ENCODE measurements around the gene ETV7. TPM values are rescaled to one million over a fixed set of nuclear protein-coding genes. Genes with fewer than 3 reads are reported as not detected.

Gene ETV7
- total and polyA plus RNA-seq, 2 donors (not counting 1 experiment from before 2014, with no cell fraction given): 0.40 to 1.5 TPM

DNA sequence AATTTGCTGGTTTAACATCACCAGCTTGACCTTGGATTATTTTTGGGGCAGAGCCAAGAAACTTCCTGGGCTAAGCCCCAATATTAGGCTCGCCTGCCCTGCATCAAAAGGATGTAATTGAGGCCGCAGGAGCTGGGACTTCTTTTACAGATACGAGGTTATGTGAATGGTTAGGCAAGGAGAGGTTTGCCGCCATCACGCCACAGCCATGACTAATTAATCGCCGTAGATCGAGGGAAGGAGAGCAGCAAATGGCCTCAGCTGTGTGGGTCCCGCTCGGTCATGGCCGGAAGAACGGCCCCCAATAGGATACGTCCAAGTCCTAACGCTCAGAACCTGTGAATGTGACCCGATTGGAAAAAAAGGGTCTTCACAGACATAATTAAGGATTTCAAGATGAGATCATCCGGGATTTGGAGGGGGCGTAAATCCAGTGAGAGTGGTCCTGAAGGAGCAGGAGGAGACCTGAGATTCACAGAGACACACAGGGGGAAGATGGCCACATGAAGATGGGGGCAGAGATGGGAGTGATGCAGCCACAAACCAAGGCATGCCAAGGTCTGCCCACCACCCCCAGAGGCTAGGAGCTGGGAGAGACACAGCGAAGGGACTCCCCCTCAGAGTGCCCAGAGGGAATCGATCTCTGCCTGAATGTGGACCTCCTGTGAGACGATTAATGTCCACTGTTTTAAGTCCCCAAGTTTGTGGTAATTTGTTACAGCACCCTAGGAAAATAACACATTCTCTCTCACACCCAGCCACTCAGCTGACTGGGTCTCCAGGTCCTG, 40.8 kb downstream of the ETV7 start:
- no peaks in the 10 kb centered on the region for H4K20me1 ChIP-seq (ENCODE audit: control insufficient read depth, extremely low read depth, insufficient read depth, low read length)
- DNase-seq (ENCODE audit: low read depth in 2 of 2): no peak
- H3K9me3 ChIP-seq (ENCODE audit: control insufficient read depth, insufficient read depth, low read depth, low read length): no peaks in the 10 kb centered on the region
- H3K9ac ChIP-seq (ENCODE audit: insufficient read depth, low read length): no peak overlapping the region
- H3K36me3 ChIP-seq (ENCODE audit: control insufficient read depth, insufficient read depth, low read length): no peaks in the 10 kb centered on the region
- no peaks in the 10 kb centered on the region for H3K4me1 ChIP-seq (ENCODE audit: control insufficient read depth, extremely low read depth, insufficient read depth, low read length)
- no peak overlapping the region for H3K4me3 ChIP-seq (replicated peaks in 1 of 4; ENCODE audit: control extremely low read depth in 1 of 4, insufficient read depth in 1 of 4, low read depth in 3 of 4, low read length in 4 of 4)
- H2AFZ ChIP-seq (ENCODE audit: low read length): no peak overlapping the region
- no peak overlapping the region for H3K27ac ChIP-seq (ENCODE audit: insufficient read depth, low read length)
- H3K27me3 ChIP-seq (ENCODE audit: control insufficient read depth, insufficient read depth, low read length): peaks cover 5% of the 10 kb centered on the region
- H3K79me2 ChIP-seq (ENCODE audit: control insufficient read depth, insufficient read depth, low read length): no peaks in the 10 kb centered on the region
- H3K4me2 ChIP-seq (ENCODE audit: extremely low read depth, insufficient read depth, low read length): no peak overlapping the region
- TF ChIP-seq CTCF (conservative IDR thresholded peaks at IDR 0.05 in 1 of 2, IDR thresholded peaks at IDR 0.05 in 1 of 2; ENCODE audit: low read depth in 1 of 2, low read length in 2 of 2) (no peak), EZH2 (IDR thresholded peaks at IDR 0.05; ENCODE audit: low read length, missing control alignments) (no peak)

DNA sequence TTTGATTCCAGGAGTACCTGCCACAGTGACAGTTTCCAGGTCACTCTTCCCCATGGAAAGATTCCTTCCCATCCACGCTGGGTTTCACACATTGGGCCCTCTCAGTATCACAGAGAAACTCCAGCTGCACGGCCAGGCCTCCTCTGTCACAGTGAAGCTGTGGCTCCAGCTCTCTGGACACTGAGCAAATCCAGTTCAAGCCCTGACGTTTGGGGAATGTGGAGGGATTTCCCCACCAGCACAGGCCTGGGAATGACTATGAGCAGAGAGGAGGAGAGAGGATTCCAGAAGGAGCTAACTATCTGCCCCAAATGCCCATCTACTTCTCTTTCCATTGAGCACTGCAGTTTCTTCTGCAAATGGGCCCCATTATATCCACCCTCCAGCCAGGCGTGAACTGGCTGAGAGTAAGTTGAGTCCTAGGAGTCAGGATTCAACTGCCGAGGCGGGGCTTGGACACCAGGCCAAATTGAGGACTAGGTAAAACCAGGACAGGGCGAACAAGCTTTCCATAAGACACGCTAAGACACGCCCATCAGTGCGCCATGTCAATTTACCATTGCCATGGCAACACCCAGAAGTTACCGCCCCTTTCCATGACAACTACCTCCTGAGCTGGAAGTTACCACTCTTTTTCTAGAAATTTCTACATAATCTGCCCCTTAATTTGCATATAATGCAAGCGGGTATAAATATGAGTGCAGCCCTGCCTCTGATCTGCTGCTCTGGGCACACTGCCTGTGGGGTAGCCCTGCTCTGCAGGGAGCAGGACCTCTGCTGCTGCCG, 41.6 kb downstream of the ETV7 start:
- Histone ChIP-seq H3K4me3 (replicated peaks in 1 of 4; ENCODE audit: control extremely low read depth in 1 of 4, insufficient read depth in 1 of 4, low read depth in 3 of 4, low read length in 4 of 4) (no peak overlapping the region), H3K27me3 (ENCODE audit: control insufficient read depth, insufficient read depth, low read length) (peaks cover 5% of the 10 kb centered on the region), H3K4me1 (ENCODE audit: control insufficient read depth, extremely low read depth, insufficient read depth, low read length) (no peaks in the 10 kb centered on the region), H3K9me3 (ENCODE audit: control insufficient read depth, insufficient read depth, low read depth, low read length) (no peaks in the 10 kb centered on the region), H3K79me2 (ENCODE audit: control insufficient read depth, insufficient read depth, low read length) (no peaks in the 10 kb centered on the region), H2AFZ (ENCODE audit: low read length) (no peak overlapping the region), H3K4me2 (ENCODE audit: extremely low read depth, insufficient read depth, low read length) (no peak overlapping the region), H3K9ac (ENCODE audit: insufficient read depth, low read length) (no peak overlapping the region), H4K20me1 (ENCODE audit: control insufficient read depth, extremely low read depth, insufficient read depth, low read length) (no peaks in the 10 kb centered on the region), H3K27ac (ENCODE audit: insufficient read depth, low read length) (no peak overlapping the region), H3K36me3 (ENCODE audit: control insufficient read depth, insufficient read depth, low read length) (no peaks in the 10 kb centered on the region)
- no peak for DNase-seq (ENCODE audit: low read depth in 2 of 2)
- TF ChIP-seq EZH2 (IDR thresholded peaks at IDR 0.05; ENCODE audit: low read length, missing control alignments) (no peak), CTCF (conservative IDR thresholded peaks at IDR 0.05 in 1 of 2, IDR thresholded peaks at IDR 0.05 in 1 of 2; ENCODE audit: low read depth in 1 of 2, low read length in 2 of 2) (no peak)

GRCh38 chr6:36343109-36343680, 44.3 kb downstream of the ETV7 start:
- no peak for DNase-seq (ENCODE audit: low read depth in 2 of 2)
- TF ChIP-seq CTCF (conservative IDR thresholded peaks at IDR 0.05 in 1 of 2, IDR thresholded peaks at IDR 0.05 in 1 of 2; ENCODE audit: low read depth in 1 of 2, low read length in 2 of 2) (no peak), EZH2 (IDR thresholded peaks at IDR 0.05; ENCODE audit: low read length, missing control alignments) (no peak)
- Histone ChIP-seq H2AFZ (ENCODE audit: low read length) (no peak overlapping the region), H4K20me1 (ENCODE audit: control insufficient read depth, extremely low read depth, insufficient read depth, low read length) (no peaks in the 10 kb centered on the region), H3K27ac (ENCODE audit: insufficient read depth, low read length) (no peak overlapping the region), H3K4me3 (replicated peaks in 1 of 4; ENCODE audit: control extremely low read depth in 1 of 4, insufficient read depth in 1 of 4, low read depth in 3 of 4, low read length in 4 of 4) (no peak overlapping the region), H3K27me3 (ENCODE audit: control insufficient read depth, insufficient read depth, low read length) (peaks cover 19% of the 10 kb centered on the region), H3K36me3 (ENCODE audit: control insufficient read depth, insufficient read depth, low read length) (no peaks in the 10 kb centered on the region), H3K4me1 (ENCODE audit: control insufficient read depth, extremely low read depth, insufficient read depth, low read length) (peaks cover 3% of the 10 kb centered on the region), H3K9me3 (ENCODE audit: control insufficient read depth, insufficient read depth, low read depth, low read length) (no peaks in the 10 kb centered on the region), H3K79me2 (ENCODE audit: control insufficient read depth, insufficient read depth, low read length) (no peaks in the 10 kb centered on the region), H3K9ac (ENCODE audit: insufficient read depth, low read length) (no peak overlapping the region), H3K4me2 (ENCODE audit: extremely low read depth, insufficient read depth, low read length) (no peak overlapping the region)

Measured in fibroblast of lung (primary cell).